Hepatocyte (in vitro differentiated cells): ENCODE results near the gene KMT2E. TPM values are rescaled to one million over a fixed set of nuclear protein-coding genes. Genes with fewer than 3 reads are reported as not detected.

ENCODE experiments used
- DNase-seq: peaks from one replicate; pipeline ENCODE4 v3.0.0-alpha.2; 2016; ENCODE audit warnings: low spot score
- H2AFZ ChIP-seq: fragments of 200-600 bp; sonication (generic); 2 replicates; pipeline ENCODE4 v1.6.0; 2016; ENCODE audit warnings: antibody characterized with exemption, mild to moderate bottlenecking
- H3K27ac ChIP-seq: fragments of 200-600 bp; sonication (generic); 2 replicates; pipeline ENCODE4 v1.5.1; 2016; ENCODE audit warnings: mild to moderate bottlenecking
- H3K27me3 ChIP-seq: fragments of 200-600 bp; sonication (generic); 2 replicates; pipeline ENCODE4 v1.6.1; 2016
- H3K36me3 ChIP-seq: fragments of 200-600 bp; sonication (generic); replicated peaks from 2 replicates; pipeline ENCODE4 v1.5.1; 2016; ENCODE audit warnings: low read depth; ENCODE audit not compliant: insufficient read depth
- H3K4me1 ChIP-seq: fragments of 200-600 bp; sonication (generic); 2 replicates; pipeline ENCODE4 v1.5.1; 2016; ENCODE audit warnings: mild to moderate bottlenecking, moderate library complexity; ENCODE audit not compliant: insufficient read depth
- H3K4me2 ChIP-seq: fragments of 200-600 bp; sonication (generic); 2 replicates; pipeline ENCODE4 v1.6.0; 2016
- H3K4me3 ChIP-seq: fragments of 200-600 bp; sonication (generic); 2 replicates; pipeline ENCODE4 v1.5.1; 2016; ENCODE audit warnings: mild to moderate bottlenecking
- H3K79me2 ChIP-seq: fragments of 200-600 bp; sonication (generic); 2 replicates; pipeline ENCODE4 v1.6.0; 2017; ENCODE audit warnings: mild to moderate bottlenecking
- H3K9me2 ChIP-seq: fragments of 200-600 bp; sonication (generic); replicated peaks from 2 replicates; pipeline ENCODE4 v1.6.0; 2017; ENCODE audit warnings: mild to moderate bottlenecking; ENCODE audit not compliant: insufficient read depth
- H3K9me3 ChIP-seq: fragments of 200-600 bp; sonication (generic); 2 replicates; pipeline ENCODE4 v1.5.1; 2016; ENCODE audit warnings: low read depth, mild to moderate bottlenecking
- H4K20me1 ChIP-seq: fragments of 200-600 bp; sonication (generic); 2 replicates; pipeline ENCODE4 v1.6.0; 2016; ENCODE audit warnings: mild to moderate bottlenecking; ENCODE audit not compliant: insufficient read depth, poor library complexity, severe bottlenecking
- CTCF ChIP-seq: fragments of 200-600 bp; sonication (generic); IDR thresholded peaks from 2 replicates; pipeline ENCODE4 v1.5.1; 2016; ENCODE audit warnings: antibody characterized with exemption, mild to moderate bottlenecking; ENCODE audit not compliant: poor library complexity
- EZH2 ChIP-seq: fragments of 200-600 bp; sonication (generic); IDR thresholded peaks from 2 replicates; pipeline ENCODE4 v1.6.1; 2016; ENCODE audit warnings: antibody characterized with exemption, mild to moderate bottlenecking, borderline replicate concordance
- EZH2phosphoT487 ChIP-seq: fragments of 200-600 bp; sonication (generic); IDR thresholded peaks from one replicate; pipeline ENCODE4 v1.6.1; 2018; ENCODE audit warnings: antibody characterized with exemption, mild to moderate bottlenecking, low read depth, moderate library complexity; ENCODE audit not compliant: unreplicated experiment, severe bottlenecking
- WGBS: methylation state at CpG from one replicate; pipeline ENCODE4 v1.1.6; 2016; ENCODE audit warnings: low lambda C conversion rate; ENCODE audit errors: missing lambda C conversion rate; 5-methylcytosine and 5-hydroxymethylcytosine counted together
- polyA plus RNA-seq: library from polyadenylated mRNA; unstranded; fragments of >200 nt; fragmentation: Nextera tagmentation; extraction: Ambion mirVana; gene quantifications from 2 replicates; pipeline ENCODE4 v1.2.1, GENCODE V29; 2016
- total RNA-seq: library from RNA; depleted of rRNA; stranded (reverse); fragments of >200 nt; gene quantifications from 2 replicates; pipeline ENCODE4 v1.2.3, GENCODE V29; 2014

Gene KMT2E
- total and polyA plus RNA-seq, 2 experiments from 2014 or later: 69.7 to 70.8 TPM

DNA sequence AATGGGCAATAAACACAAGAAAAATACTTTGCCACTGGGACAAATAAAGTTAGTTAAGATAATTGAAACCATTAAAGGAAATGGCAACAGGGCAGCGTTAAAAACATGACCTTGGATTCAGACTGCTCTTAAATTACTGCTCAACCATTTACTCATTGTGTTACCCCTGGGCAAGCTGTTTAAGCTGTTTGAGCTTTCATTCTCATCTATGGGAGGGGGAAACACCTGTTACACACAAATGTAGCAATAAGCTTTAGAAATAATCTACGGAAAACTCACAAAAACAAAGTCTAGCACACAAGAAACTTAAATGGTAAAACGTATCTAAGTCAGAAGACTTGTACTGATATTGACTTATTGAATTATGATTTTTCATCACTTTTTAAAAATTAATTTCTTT lies 137.1 kb downstream of the KMT2E start:
- Histone ChIP-seq H3K36me3 (no peaks in the 10 kb centered on the region), H3K27me3 (no peaks in the 10 kb centered on the region), H3K4me1 (no peaks in the 10 kb centered on the region), H2AFZ (no peak overlapping the region), H3K9me2 (no peaks in the 10 kb centered on the region), H3K4me2 (no peak overlapping the region), H3K9me3 (no peaks in the 10 kb centered on the region), H3K79me2 (no peaks in the 10 kb centered on the region), H3K27ac (no peak overlapping the region), H4K20me1 (no peaks in the 10 kb centered on the region), H3K4me3 (no peak overlapping the region)
- no peak for TF ChIP-seq CTCF
- TF ChIP-seq EZH2phosphoT487: no peak
- no peak for TF ChIP-seq EZH2
- no peak for DNase-seq
- whole genome bisulfite sequencing: 86% methylated on average over 3 of the region's 3 CpGs

- Histone ChIP-seq H2AFZ (no peak overlapping the region), H3K27ac (no peak overlapping the region), H3K9me2 (no peaks in the 10 kb centered on the region), H3K4me1 (no peaks in the 10 kb centered on the region), H3K27me3 (no peaks in the 10 kb centered on the region), H3K36me3 (no peaks in the 10 kb centered on the region), H4K20me1 (no peaks in the 10 kb centered on the region), H3K79me2 (no peaks in the 10 kb centered on the region), H3K9me3 (no peaks in the 10 kb centered on the region), H3K4me3 (no peak overlapping the region), H3K4me2 (no peak overlapping the region)
- no peak for DNase-seq
- 91% methylated on average over 6 of the region's 6 CpGs for WGBS
- TF ChIP-seq CTCF (no peak), EZH2 (no peak), EZH2phosphoT487 (no peak)
Observed at GRCh38 chr7:105153531-105153930, 139.5 kb downstream of the KMT2E start.

DNA sequence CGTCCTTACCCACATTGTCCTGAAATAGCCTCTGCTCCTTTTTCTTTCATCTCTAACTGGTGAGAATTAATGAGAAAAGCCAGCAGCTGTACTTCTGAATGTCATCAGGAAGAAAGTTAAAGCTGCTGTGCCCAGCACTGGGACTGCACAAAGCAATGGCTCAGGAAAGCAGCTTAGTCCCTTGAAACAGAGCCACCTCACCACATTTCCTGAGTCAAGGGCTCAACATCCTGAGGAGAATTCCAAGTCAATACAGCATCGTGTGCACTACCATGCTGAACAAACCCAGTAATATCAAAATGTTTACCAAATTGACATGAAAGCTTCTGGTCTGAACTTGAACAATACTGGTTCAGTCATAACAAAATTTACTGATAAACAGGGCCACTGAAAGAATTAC lies 140.1 kb downstream of the KMT2E start:
- no peaks in the 10 kb centered on the region for H3K36me3 ChIP-seq
- no peak overlapping the region for H3K27ac ChIP-seq
- 77% methylated on average over 2 of the region's 2 CpGs for WGBS
- no peak for DNase-seq
- H4K20me1 ChIP-seq: no peaks in the 10 kb centered on the region
- H3K79me2 ChIP-seq: no peaks in the 10 kb centered on the region
- H3K4me3 ChIP-seq: no peak overlapping the region
- H2AFZ ChIP-seq: no peak overlapping the region
- TF ChIP-seq CTCF (no peak), EZH2phosphoT487 (no peak), EZH2 (no peak)
- no peaks in the 10 kb centered on the region for H3K9me2 ChIP-seq
- H3K4me1 ChIP-seq: no peaks in the 10 kb centered on the region
- H3K27me3 ChIP-seq: no peaks in the 10 kb centered on the region
- H3K4me2 ChIP-seq: no peak overlapping the region
- H3K9me3 ChIP-seq: no peaks in the 10 kb centered on the region

DNA sequence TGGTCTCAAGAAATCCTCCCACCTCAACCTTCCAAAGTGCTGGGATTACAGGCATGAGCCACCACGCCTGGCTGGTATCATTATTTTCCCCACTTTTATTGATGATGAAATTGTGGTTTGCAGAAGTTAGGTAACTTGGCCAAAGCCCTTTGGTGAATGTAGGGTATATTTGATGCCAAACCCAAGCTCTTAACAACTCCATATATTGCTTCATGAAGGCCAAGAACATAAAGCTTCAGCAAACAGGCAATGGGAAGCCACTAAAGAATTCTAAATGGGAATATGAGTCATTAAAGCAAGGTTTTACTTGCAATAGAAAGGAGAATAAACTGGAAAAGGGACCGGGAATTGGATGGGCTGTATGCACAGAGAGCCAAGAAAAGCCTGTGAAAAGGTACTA lies 142.7 kb downstream of the KMT2E start:
- WGBS: 92% methylated on average over 2 of the region's 2 CpGs
- H2AFZ ChIP-seq: no peak overlapping the region
- H3K9me3 ChIP-seq: no peaks in the 10 kb centered on the region

More for the DNA sequence above, 142.7 kb downstream of the KMT2E start:
- Histone ChIP-seq H3K4me2 (no peak overlapping the region), H3K4me1 (no peaks in the 10 kb centered on the region), H3K27me3 (no peaks in the 10 kb centered on the region), H3K9me2 (no peaks in the 10 kb centered on the region), H4K20me1 (no peaks in the 10 kb centered on the region), H3K36me3 (no peaks in the 10 kb centered on the region), H3K4me3 (no peak overlapping the region), H3K27ac (no peak overlapping the region), H3K79me2 (no peaks in the 10 kb centered on the region)
- TF ChIP-seq EZH2 (no peak), EZH2phosphoT487 (no peak), CTCF (no peak)
- no peak for DNase-seq
